ENCODE results near the gene C1orf198. TPM values are rescaled to one million over a fixed set of nuclear protein-coding genes. Genes with fewer than 3 reads are reported as not detected.
"Not testable (repeated sequence)": the region's sequence is repeated elsewhere in the genome, so short reads cannot be mapped to it uniquely, and the experiment has no call there.

C1orf198 gene
- total RNA-seq, 2 donors from 2014 or later: 3.7 to 20.6 TPM

DNA sequence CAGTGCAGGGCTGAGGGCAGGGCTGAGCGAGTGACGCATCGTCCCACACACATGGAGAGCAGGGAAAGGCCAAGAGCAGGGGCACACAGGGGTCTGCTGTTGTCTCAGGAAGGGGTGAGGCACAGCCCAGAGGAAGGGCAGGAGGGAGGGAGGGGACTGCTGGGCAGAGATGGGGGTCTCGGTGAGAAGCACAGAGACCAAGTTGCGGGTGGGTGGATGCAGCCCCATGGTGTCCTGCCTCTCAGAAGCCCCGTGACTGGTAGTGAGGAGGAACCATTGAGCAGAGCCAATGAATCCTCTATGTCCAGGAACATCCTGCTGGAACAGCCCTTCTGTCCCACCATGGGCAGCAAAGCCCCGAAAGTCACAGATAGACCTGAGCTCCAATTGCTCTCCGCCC, 17.8 kb downstream of the C1orf198 start:
- Mint-ChIP-seq H3K4me1 (no peaks in the 10 kb centered on the region), H3K36me3 (ENCODE audit: low read depth) (peaks cover 3% of the 10 kb centered on the region), H3K4me3 (no peak overlapping the region), H3K27ac (no peak overlapping the region), H3K27me3 (no peaks in the 10 kb centered on the region)
- no peaks in the 10 kb centered on the region for H3K9me3 ChIP-seq (ENCODE audit: control insufficient read depth, low read length, poor library complexity, severe bottlenecking)
- ATAC-seq (no peak), DNase-seq (no peak)

GRCh38 chr1:230849451-230850224, 18.7 kb downstream of the C1orf198 start:
- no peaks in the 10 kb centered on the region for H3K9me3 ChIP-seq (ENCODE audit: control insufficient read depth, low read length, poor library complexity, severe bottlenecking)
- H3K4me3 Mint-ChIP-seq: no peak overlapping the region
- peaks cover 3% of the 10 kb centered on the region for H3K36me3 Mint-ChIP-seq (ENCODE audit: low read depth)
- no peak overlapping the region for H3K27ac Mint-ChIP-seq
- no peaks in the 10 kb centered on the region for H3K27me3 Mint-ChIP-seq
- no peaks in the 10 kb centered on the region for H3K4me1 Mint-ChIP-seq
- no peak for DNase-seq
- no peak for ATAC-seq

- H3K4me3 Mint-ChIP-seq: no peak overlapping the region
- peaks cover 3% of the 10 kb centered on the region for H3K36me3 Mint-ChIP-seq (ENCODE audit: low read depth)
- H3K27ac Mint-ChIP-seq: no peak overlapping the region
- H3K9me3 ChIP-seq (ENCODE audit: control insufficient read depth, low read length, poor library complexity, severe bottlenecking): no peaks in the 10 kb centered on the region
- ATAC-seq (no peak), DNase-seq (no peak)
- no peaks in the 10 kb centered on the region for H3K27me3 Mint-ChIP-seq
- H3K4me1 Mint-ChIP-seq: no peaks in the 10 kb centered on the region
Observed at GRCh38 chr1:230848235-230848634, 20.1 kb downstream of the C1orf198 start.

- not testable (repeated sequence) for H3K4me1 Mint-ChIP-seq; H3K36me3 Mint-ChIP-seq (ENCODE audit: low read depth); ATAC-seq; H3K27ac Mint-ChIP-seq; DNase-seq; H3K4me3 Mint-ChIP-seq; H3K9me3 ChIP-seq (ENCODE audit: control insufficient read depth, low read length, poor library complexity, severe bottlenecking); H3K27me3 Mint-ChIP-seq
Observed at GRCh38 chr1:230845184-230845583, 23.1 kb downstream of the C1orf198 start.

DNA sequence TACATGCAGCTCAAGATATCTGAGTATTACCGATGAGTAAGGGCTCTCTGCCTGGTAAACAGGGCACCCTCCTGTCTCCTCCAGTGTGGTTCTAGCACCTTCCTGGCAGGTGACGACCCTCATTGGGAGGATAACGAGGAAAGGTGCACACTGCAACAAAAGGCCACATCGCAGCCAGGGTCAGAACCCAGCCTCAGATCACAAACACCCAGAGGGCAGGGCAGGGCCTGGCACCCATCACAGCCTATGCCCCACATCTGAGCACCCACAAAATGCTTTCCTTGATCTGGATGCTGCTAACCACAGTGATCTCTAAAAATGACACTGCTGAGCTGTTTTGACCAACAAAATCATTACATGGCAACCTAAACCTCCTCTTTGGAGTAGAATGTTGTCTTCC, 23.8 kb downstream of the C1orf198 start:
- no peaks in the 10 kb centered on the region for H3K4me1 Mint-ChIP-seq
- no peaks in the 10 kb centered on the region for H3K27me3 Mint-ChIP-seq
- ATAC-seq (no peak), DNase-seq (no peak)
- no peaks in the 10 kb centered on the region for H3K9me3 ChIP-seq (ENCODE audit: control insufficient read depth, low read length, poor library complexity, severe bottlenecking)
- no peak overlapping the region for H3K27ac Mint-ChIP-seq
- no peak overlapping the region for H3K4me3 Mint-ChIP-seq
- H3K36me3 Mint-ChIP-seq (ENCODE audit: low read depth): peaks cover 5% of the 10 kb centered on the region

- no peaks in the 10 kb centered on the region for H3K4me1 Mint-ChIP-seq
- H3K4me3 Mint-ChIP-seq: no peak overlapping the region
- H3K9me3 ChIP-seq (ENCODE audit: control insufficient read depth, low read length, poor library complexity, severe bottlenecking): no peaks in the 10 kb centered on the region
- no peak overlapping the region for H3K27ac Mint-ChIP-seq
- DNase-seq: no peak
- H3K36me3 Mint-ChIP-seq (ENCODE audit: low read depth): peaks cover 5% of the 10 kb centered on the region
- H3K27me3 Mint-ChIP-seq: no peaks in the 10 kb centered on the region
- ATAC-seq: no peak
Observed at GRCh38 chr1:230843503-230844309, 24.6 kb downstream of the C1orf198 start.

GRCh38 chr1:230842801-230843200, 25.5 kb downstream of the C1orf198 start:
- H3K9me3 ChIP-seq (ENCODE audit: control insufficient read depth, low read length, poor library complexity, severe bottlenecking): no peaks in the 10 kb centered on the region
- no peak overlapping the region for H3K27ac Mint-ChIP-seq
- H3K4me3 Mint-ChIP-seq: no peak overlapping the region
- H3K36me3 Mint-ChIP-seq (ENCODE audit: low read depth): peaks cover 8% of the 10 kb centered on the region
- no peaks in the 10 kb centered on the region for H3K4me1 Mint-ChIP-seq
- H3K27me3 Mint-ChIP-seq: no peaks in the 10 kb centered on the region
- no peak for DNase-seq
- ATAC-seq: no peak

GRCh38 chr1:230839173-230839572, 29.1 kb downstream of the C1orf198 start:
- H3K4me1 Mint-ChIP-seq: no peaks in the 10 kb centered on the region
- no peak for ATAC-seq
- H3K27ac Mint-ChIP-seq: no peak overlapping the region
- no peak for DNase-seq
- peaks cover 10% of the 10 kb centered on the region for H3K27me3 Mint-ChIP-seq
- no peak overlapping the region for H3K4me3 Mint-ChIP-seq
- H3K9me3 ChIP-seq (ENCODE audit: control insufficient read depth, low read length, poor library complexity, severe bottlenecking): no peaks in the 10 kb centered on the region
- H3K36me3 Mint-ChIP-seq (ENCODE audit: low read depth): peaks cover 8% of the 10 kb centered on the region

DNA sequence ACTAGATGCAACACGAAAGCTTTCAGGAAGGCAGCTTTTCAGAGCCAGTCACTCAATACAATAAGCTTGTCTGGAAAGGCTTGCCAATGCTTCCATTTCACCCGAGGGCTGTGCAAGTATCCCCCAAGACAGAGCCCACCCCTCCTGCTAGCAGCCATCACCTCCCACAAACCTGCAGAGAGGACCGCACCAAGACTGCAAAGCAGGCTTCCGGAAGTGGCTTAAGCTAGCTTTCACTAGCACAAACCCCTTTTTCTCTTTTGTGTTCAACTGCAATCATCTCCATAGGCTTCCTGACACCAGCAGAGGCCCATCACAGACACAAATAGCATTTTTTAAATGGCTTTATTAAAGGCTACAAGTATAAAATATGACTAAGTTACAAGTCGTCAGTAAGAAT, 31.5 kb downstream of the C1orf198 start:
- H3K9me3 ChIP-seq (ENCODE audit: control insufficient read depth, low read length, poor library complexity, severe bottlenecking): no peaks in the 10 kb centered on the region
- Mint-ChIP-seq H3K36me3 (ENCODE audit: low read depth) (peaks cover 8% of the 10 kb centered on the region), H3K27ac (no peak overlapping the region), H3K4me3 (no peak overlapping the region), H3K27me3 (peaks cover 10% of the 10 kb centered on the region), H3K4me1 (no peaks in the 10 kb centered on the region)
- ATAC-seq (no peak), DNase-seq (no peak)

DNA sequence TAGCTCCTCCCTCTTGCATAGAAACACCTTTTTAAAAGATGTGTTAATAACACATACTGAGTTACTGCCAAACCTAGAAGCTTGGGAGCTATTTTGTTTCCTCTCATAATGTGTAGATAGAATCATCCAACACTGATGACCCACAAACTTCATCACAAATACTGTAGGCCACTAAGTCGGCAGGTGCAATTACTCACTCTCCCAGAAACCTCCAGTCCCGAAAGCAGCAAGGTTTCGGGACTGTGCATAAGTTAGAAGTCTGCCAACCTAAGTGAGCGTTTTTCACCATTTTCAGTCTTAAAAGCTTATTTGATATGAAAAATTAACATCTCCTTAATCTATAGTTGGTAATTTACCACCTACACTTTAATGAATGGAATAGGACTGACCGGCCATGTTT, 32.0 kb downstream of the C1orf198 start:
- H3K4me1 Mint-ChIP-seq: no peaks in the 10 kb centered on the region
- no peak overlapping the region for H3K27ac Mint-ChIP-seq
- DNase-seq: no peak
- no peaks in the 10 kb centered on the region for H3K9me3 ChIP-seq (ENCODE audit: control insufficient read depth, low read length, poor library complexity, severe bottlenecking)
- ATAC-seq: no peak
- no peak overlapping the region for H3K4me3 Mint-ChIP-seq
- H3K27me3 Mint-ChIP-seq: peaks cover 10% of the 10 kb centered on the region
- H3K36me3 Mint-ChIP-seq (ENCODE audit: low read depth): peaks cover 7% of the 10 kb centered on the region

DNA sequence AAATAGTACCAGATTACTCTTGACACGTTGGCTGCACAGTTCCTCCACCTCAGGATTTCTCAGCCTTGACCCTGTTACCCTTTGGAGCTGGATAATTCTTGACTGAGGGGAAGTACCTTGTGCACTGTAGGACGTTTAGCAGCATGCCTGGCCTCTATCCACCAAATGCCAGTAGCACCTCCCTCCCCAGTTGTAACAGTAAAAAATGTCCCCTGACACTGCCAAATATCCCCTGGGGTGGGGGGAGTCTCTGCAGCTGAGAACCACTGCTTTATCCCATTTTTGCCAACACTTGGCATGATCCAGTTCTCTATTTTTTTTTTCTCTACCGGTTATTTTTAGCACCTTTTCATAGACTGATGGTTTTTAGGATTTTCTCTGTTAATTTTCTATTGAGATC, 34.0 kb downstream of the C1orf198 start:
- no peaks in the 10 kb centered on the region for H3K9me3 ChIP-seq (ENCODE audit: control insufficient read depth, low read length, poor library complexity, severe bottlenecking)
- H3K27ac Mint-ChIP-seq: no peak overlapping the region
- H3K4me1 Mint-ChIP-seq: no peaks in the 10 kb centered on the region
- DNase-seq: no peak
- no peak for ATAC-seq
- peaks cover 2% of the 10 kb centered on the region for H3K36me3 Mint-ChIP-seq (ENCODE audit: low read depth)
- H3K27me3 Mint-ChIP-seq: peaks cover 10% of the 10 kb centered on the region
- no peak overlapping the region for H3K4me3 Mint-ChIP-seq

DNA sequence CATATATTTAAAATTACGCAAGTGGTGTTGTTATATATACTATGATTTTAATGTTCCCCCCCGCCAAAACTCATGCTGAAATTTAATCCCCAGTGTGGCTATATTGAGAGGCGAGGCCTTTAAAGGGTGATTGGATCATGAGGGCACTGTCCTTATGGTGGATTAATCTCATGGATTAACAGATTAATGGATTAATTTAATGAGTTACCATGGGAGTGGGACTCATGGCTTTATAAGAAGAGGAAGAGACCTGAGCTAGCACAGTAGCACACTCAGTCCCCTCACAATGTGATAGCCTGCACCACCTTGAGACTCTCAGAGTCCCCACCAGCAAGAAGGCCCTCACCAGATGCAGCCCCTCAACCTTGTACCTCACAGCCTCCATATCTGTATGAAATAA, 34.8 kb downstream of the C1orf198 start:
- H3K4me1 Mint-ChIP-seq: no peaks in the 10 kb centered on the region
- H3K27ac Mint-ChIP-seq: no peak overlapping the region
- DNase-seq: no peak
- H3K4me3 Mint-ChIP-seq: no peak overlapping the region
- ATAC-seq: no peak
- no peaks in the 10 kb centered on the region for H3K9me3 ChIP-seq (ENCODE audit: control insufficient read depth, low read length, poor library complexity, severe bottlenecking)
- peaks cover 10% of the 10 kb centered on the region for H3K27me3 Mint-ChIP-seq
- peaks cover 2% of the 10 kb centered on the region for H3K36me3 Mint-ChIP-seq (ENCODE audit: low read depth)

- Mint-ChIP-seq H3K27ac (no peak overlapping the region), H3K27me3 (peaks cover 16% of the 10 kb centered on the region), H3K4me1 (no peaks in the 10 kb centered on the region), H3K4me3 (no peak overlapping the region), H3K36me3 (ENCODE audit: low read depth) (no peaks in the 10 kb centered on the region)
- H3K9me3 ChIP-seq (ENCODE audit: control insufficient read depth, low read length, poor library complexity, severe bottlenecking): no peaks in the 10 kb centered on the region
- DNase-seq (no peak), ATAC-seq (no peak)
Observed at GRCh38 chr1:230832476-230832875, 35.8 kb downstream of the C1orf198 start.

DNA sequence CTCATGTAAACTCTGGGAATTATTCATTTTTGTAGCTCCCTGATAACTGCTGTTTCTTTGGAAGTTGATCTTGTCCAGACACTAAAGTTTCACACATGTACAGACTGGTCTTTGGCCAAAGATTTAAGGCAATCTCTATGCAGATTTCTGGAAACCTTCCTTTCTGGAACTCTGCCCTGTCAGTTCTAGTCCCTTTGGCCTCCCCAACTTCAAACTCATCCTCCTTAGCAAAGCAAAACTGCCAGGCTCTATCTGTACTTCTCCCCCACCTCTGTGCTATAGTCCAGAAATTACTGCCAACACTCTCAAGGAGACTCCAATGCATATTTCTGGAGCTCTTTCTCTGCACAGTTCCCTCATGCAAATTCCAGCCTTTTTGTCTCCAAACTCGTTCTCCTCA, 36.5 kb downstream of the C1orf198 start:
- H3K4me3 Mint-ChIP-seq: no peak overlapping the region
- no peaks in the 10 kb centered on the region for H3K4me1 Mint-ChIP-seq
- peaks cover 16% of the 10 kb centered on the region for H3K27me3 Mint-ChIP-seq
- no peak overlapping the region for H3K27ac Mint-ChIP-seq
- DNase-seq (no peak), ATAC-seq (no peak)
- no peaks in the 10 kb centered on the region for H3K36me3 Mint-ChIP-seq (ENCODE audit: low read depth)
- H3K9me3 ChIP-seq (ENCODE audit: control insufficient read depth, low read length, poor library complexity, severe bottlenecking): no peaks in the 10 kb centered on the region

All from T-helper 17 cell (primary cell).